Measurements from ENCODE around the gene CNTN4.
"Not testable (repeated sequence)": the region's sequence is repeated elsewhere in the genome, so short reads cannot be mapped to it uniquely, and the experiment has no call there.

CNTN4 gene

DNA sequence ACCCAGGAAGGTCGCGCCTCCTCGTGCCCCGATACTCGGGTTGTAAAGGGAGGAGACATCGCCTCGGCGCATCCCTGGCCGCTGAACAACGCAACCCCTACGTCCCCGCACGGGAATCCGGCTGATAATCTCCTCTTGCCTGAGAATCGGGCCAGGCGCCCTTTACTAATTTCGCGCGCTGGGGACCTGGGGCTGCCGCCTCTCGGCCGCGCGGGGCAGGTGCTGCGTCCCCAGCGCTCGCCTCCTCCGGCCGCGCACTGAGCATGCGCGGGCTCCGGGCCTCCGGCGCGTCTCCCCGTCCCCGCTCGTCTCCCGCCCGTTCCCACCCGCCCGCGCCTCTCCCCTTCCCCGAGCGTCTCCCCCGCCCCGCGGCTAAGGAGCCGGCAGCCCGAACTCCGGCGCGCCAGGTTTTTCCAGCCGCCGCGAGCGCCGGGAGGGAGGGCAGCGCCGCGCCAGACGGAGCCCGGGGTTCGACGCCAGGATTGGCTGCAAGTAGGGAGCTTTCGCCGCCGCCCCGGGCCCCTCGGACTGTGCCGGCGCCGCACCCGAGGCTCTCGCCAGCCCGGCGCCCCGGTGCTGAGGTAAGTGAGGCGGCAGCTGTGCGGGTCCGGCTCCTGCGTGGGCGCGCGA is at the start of gene CNTN4:
Gene CNTN4 (plus strand): TSS at position 469 of the 630 bp plus-strand sequence.
- DNase-seq (ENCODE audit: low read depth, low spot score) = no peak

DNA sequence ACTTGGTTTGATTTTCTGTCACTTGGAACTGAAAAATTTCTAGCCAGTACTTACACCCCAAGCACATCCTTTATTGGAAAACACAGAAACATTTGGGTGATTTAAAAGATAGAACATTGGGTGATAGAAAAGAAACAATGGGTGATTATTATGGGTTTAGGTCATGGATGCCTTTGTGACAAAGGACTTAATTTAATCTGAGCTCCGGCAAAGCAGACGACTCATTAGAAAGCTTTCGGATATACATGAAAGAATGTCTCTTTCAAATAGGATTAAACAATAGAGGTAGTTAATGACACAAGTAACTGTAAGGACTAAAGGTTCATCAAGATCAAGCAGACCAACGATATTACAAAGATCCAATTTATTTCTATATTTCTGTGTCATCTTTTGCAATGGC is 37.3 kb upstream of the CNTN4 start:
- no peak for DNase-seq (ENCODE audit: low read depth, low spot score)

DNA sequence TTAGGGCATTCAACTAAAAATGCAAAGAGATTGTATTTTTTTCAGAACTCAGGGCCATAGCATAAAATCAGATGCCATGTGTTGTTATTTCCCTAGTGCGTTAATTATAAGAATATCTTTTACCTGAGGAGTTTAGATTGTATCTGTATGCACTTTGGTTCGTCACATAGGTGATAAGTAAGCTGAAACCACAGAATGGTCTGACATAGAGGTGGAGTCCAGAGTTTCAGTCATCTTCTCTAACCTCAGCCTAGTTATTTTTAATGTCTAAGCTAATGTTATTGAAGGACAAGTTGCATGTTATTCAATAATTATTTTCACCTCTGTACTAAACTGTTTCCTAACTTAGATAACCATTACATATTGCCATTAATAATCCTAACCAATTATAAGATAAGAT is 27.1 kb upstream of the CNTN4 start:
- no peak for DNase-seq (ENCODE audit: low read depth, low spot score)

DNA sequence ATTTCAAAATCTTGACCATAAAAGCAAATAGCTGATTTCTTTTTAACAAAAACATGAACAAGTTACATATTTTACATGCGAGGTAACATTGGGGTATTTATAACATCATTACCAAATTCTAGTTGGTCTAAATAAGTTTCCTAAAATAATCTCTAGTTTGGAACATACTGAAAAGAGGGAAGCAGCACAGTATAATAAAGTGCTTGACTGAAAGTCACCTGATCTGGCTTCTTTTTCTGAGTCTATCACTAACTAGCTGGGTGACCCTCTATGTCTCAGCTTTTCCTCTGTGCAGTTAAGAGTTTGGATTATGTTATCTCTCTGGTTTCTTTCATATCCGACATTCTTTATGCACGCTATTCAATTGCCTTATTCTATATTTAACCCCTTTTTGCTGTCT is 19.8 kb upstream of the CNTN4 start:
- no peak for DNase-seq (ENCODE audit: low read depth, low spot score)

DNA sequence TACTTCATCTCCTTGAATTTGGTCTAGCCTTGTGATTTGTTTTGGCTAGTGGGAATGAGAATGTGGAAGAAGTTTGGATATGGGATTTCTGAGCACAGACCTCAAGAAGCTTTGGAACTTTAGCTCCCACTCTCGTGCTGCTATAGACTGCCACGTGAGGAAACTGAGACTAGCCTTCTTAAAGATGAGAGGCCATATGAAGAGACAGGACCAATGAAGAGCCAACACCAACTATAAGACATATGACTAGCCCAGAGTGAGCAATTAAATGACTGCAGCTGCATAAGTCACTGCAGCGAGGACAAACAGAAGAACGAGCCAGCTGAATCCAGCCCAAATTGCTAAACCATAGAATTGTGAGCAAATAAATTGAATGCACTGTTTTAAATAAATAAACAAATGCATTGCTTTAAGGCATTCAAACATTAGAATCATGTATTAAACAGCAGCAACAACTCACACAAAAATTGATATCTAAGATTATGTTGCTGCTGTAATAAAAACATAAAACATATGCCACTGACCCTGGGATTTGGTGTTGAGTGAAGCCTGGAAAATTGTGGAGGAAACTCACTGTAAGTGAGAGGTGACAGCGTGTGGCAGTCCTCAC is 15.7 kb upstream of the CNTN4 start:
- DNase-seq (ENCODE audit: low read depth, low spot score) = no peak

DNA sequence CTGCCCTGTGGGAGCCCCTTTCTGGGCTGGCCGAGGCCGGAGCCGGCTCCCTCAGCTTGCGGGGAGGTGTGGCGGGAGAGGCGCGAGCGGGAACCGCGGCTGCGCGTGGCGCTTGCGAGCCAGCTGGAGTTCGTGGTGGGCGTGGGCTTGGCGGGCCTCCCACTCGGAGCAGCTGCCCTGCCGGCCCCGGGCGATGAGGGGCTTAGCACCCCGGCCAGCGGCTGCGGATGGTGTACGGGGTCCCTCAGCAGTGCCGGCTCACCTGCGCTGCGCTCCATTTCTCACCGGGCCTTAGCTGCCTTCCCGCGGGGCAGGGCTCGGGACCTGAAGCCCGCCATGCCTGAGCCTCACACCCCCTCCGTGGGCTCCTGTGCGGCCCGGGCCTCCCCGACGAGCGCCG is 15.1 kb upstream of the CNTN4 start:
- not testable (repeated sequence) for DNase-seq (ENCODE audit: low read depth, low spot score)

DNA sequence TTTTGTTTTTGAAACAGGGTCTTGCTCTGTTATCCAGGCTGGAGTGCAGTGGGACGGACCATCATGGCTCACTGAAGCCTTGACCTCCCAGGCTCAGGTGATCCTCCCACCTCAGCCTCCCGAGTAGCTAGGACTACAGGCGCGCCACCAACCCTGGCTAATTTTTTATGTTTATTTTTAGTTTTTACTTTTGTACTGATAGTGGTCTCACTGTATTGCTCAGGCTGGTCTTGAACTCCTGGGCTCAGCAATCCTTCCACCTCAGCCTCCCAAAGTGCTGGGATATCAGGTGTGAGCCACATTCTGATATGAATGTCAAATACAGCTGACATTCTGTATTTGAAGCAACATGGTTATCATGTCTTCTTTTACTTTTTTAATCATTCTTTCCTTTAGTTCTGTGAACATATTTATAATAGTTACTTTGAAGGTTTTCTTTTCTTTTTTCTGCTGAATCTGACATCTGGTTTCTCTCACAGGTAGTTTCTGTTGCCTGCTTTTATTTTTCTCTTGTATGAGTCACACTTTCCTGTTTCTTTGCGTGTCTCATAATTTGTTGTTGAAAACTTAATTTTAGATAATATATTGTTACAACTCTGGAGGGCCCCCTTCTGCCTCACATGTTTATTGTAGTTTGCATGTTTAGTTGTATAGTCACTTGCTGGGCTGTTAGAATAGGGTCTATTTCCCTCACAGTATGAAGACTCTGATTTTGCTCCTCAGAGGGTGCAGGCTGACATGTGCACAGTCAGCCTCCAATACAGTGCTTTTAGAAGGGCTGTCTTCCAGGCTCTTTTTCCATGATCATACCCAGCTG is 8.4 kb upstream of the CNTN4 start:
- no peak for DNase-seq (ENCODE audit: low read depth, low spot score)

DNA sequence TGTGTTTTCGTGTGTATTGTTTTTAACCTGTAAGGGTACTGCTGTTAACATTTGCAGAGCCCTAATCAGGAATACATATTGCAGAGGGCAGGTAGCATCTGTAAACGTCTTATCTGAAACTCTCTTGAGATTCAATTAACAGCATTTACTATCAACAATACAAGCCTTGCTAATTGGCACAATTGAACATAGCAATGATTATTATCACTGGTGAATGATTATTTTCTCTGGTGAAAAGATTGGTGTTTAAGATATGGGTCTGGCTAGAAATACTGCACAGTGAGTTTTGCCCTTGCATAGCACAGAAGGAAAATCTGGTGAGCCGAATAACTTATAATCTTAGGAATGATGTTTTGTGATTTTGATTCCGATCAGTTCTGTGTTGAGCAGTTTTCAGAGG is 5.9 kb upstream of the CNTN4 start:
- no peak for DNase-seq (ENCODE audit: low read depth, low spot score)

DNA sequence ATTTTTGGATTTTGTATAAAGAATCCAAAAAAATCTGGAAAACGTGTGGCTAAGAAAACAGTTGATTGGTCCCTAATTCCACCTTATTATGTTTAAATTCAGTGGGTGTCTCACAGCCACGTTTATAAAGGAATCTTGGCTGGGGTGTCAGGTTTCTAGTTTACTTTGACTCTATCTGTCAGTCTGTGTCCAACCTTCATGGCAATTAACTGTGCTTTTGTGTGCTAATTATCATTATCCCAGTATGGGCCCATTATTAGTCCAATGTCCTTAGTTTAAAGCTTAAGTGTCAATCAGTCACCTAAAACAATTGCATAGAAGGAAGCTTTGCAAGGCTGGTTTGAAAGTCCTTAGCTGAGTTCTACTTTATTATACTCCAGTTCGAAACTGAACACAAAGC is 3.7 kb upstream of the CNTN4 start:
- DNase-seq (ENCODE audit: low read depth, low spot score) = no peak

DNA sequence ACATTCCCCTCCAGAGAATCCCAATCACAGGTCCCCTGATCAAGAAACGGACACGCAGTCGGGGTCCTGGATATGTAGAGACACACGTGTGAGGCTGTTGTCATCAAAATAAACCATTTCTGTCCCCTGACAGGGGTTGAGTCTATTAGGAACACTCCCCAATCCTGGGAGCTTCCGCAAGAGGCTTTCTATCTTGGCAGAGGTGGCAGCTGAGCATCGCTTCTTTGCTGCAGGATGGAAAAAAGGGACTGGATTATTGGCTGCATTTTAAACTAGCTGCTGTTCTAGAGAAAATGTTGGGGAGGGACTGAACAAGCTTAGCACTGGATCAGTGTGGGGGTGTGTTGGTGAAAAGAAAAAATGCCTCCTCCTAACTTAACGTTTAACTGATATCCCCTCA is 2.5 kb upstream of the CNTN4 start:
- DNase-seq (ENCODE audit: low read depth, low spot score) = no peak

DNA sequence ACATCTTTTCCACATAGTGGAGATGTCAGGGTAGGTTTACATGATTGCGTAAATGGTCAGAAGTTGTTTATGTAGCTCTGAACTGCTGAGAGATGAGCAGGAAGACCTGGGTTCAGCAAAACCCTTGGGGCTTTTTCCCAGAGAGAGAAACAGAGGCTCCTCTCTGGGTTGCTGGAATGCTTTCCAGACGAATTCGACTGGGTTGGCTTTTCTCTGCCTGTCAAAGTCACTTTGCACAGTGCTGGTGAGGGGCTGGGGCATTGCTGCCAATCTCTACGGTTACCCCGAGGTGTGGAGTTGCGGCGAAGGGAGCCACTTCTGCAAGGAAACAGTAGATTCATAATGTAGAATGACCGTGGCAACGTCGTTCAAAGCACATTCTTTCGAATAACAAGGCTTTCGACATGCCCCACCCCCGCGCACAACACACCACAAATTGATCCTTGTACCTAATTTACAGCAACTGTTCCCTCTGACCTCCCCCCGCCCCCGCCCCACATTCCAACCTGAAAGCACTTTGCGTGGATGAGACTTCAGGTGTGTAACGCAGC is 950 bp upstream of the CNTN4 start:
- DNase-seq (ENCODE audit: low read depth, low spot score) = no peak

DNA sequence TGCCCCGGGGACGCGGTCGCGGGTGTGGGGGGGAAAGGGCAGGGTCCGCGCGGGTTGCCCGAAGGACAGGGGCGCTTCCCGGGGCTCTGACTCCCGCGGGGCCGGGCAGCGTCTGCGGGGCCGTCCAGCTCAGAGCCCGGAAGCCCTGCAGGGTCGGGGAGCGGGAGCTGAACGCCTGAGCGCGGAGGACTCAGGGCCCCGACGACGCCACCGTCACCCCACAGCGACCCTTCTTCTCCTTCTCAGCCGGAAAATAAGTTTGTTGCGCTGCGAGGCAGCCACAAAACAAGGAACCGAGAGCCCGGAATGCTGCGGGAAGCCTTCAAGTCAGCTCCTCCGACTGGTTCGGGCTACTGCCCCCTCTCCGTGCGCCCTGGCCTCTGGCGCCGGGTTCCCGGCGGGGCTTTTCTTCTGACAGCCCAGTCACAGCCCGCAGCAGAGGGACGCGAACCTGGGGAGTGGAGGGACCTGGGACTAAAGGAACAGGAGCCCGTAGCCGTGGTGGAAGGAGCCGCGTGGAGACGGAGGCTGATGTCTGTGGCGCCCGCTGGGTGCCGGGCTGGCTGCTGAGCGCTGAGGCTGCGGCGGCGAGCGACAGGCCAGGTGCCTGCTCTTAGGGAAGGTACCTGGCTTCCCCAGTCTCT is 484 bp downstream of the CNTN4 start:
- DNase-seq (ENCODE audit: low read depth, low spot score) = no peak

DNA sequence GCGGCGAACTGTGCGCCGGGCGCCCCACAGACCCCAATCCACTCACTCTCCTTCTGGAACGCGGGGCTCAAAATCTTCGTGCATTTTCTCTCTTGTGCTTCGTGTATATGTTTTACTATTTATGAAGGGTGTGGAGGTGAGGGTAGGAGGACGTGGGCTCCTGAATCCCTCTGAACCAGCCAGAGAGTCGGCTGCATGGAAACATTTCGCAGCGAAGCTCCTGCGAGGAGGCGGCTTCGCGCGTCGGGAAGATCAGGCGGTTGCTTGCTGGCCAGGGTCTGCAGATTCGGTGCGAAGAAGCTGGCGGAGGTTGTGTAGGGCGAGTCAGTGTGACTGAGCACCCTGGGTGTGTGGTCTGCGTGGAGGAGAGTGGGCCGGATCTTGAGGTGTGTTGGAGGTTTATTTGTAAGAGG is 1.1 kb downstream of the CNTN4 start:
- no peak for DNase-seq (ENCODE audit: low read depth, low spot score)

DNA sequence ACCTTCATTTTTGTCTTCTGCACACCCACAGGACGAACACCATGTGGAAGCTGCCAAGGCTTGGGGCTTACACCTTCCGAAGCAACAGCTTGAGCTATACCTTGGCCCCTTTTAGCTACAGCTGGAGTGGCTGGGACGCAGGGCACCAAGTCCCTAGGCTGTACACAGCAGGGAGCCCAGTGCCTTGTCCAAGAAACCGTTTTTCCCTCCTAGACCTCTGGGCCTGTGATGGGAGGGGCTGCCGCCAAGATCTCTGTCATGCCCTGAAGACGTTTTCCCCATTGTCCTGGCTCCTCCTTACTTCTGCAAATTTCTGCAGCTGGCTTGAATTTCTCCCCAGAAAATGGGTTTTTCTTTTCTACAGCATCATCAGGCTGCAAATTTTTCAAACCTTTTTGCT is 7.8 kb downstream of the CNTN4 start:
- DNase-seq (ENCODE audit: low read depth, low spot score) = no peak

DNA sequence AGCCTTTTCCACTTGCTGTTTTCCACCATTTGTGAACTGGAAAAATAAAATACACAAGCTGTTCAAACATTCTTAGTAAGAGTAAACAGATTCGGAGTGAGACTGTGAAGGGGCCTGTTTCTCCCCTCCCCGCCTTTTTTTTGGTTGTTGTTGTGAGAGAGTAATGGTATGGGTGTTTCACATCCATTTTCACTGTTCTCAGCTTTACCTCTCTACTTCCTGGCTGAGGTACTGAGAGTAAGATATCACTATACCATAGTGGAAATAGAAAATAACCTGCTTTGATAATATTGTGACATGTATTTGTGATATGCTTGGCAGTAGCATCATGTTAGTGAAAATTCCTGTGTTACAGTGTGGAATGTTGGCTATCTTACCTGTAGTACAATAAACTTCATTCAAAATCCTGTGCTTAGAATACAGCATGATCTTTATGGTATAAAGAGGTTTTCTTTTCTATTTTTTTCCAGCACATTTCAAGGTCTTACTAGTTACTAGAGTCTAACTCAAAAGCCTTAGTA is 12.0 kb downstream of the CNTN4 start:
- DNase-seq (ENCODE audit: low read depth, low spot score) = no peak

DNA sequence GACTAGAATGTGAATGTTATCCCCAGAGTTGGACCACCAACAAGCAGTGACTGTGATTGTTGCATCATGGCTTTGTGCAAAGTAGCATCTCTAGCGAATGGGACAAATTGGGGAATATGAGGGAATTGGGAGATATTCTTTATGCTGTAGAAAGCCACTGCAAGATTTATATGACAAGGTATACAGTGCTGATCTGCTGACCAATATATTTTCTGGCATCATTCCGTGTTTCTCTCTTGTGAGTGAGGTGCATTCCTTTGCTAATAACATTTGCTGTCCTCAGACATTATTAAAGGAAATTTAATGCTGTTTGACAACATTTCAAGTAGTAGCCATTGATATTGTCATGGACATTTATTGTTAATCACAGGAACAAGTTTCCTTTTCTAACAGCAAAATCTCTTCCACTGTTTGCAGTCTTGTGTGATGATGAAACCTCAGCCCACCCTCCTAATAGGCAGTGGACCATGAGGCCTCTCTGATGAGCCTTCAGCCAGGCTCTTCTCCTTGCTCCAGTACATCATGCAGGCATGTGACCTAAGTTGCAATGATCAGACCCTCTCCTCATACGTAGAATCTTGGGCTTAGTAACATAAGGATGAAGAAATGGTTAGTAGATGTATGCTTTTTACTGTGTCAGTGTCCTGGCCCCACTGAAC is 16.1 kb downstream of the CNTN4 start:
- no peak for DNase-seq (ENCODE audit: low read depth, low spot score)

DNA sequence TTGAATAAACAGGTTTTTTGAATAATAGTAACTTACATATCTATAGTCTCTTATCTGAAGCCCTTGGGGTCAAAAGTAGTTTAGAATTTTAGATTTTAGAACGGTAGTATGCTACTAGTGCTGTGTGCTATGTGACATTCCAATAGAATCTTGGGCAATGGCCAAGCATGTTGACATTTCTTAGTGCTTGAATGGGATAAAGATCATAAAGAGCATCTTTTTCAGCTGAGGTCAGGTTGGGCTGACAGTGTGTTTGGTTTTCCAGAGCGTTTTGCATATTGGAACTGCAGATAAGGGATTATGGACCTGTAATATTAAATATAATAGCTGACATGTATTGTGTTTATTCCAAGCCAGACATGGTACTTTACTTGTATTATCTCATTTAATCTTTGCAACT is 32.1 kb downstream of the CNTN4 start:
- DNase-seq (ENCODE audit: low read depth, low spot score) = no peak

DNA sequence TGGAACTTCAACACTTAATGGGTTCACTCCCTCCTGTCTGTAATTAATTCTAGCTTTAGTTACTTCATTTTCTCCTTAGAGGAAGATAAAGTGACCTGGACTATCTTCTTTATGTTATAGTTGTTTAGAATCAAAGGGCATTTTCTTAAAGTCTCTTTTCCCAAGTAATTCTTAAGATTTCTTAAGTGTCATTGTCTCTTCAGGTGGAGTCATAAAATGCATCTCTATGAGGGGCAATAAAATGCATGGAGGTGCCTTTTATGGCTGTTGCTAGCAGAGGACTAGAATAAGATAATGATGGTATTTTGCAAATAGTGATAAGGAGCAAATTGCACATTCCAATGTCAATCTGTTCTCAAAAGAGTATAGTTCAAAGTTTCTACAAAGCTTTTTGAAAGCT is 34.5 kb downstream of the CNTN4 start:
- DNase-seq (ENCODE audit: low read depth, low spot score) = no peak

DNA sequence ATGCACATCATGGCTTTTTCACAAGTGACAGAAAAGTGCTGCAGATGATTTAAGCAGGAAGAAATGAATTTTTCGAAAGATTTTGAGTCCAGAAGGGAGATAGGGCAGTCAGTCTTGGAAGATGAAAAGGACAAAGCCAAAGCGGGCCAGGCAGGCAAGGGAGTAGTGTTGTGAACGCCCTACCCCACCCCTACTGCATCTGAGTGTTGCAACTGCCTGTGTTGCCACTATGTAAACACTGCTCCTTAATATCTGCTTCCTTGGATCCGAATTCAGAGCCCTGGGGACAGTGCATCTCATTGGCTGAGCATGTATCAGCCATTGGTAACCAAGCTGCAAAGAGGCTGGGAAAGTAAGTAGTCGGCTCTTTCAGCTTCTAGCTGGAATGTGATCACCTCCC is 39.0 kb downstream of the CNTN4 start:
- no peak for DNase-seq (ENCODE audit: low read depth, low spot score)

DNA sequence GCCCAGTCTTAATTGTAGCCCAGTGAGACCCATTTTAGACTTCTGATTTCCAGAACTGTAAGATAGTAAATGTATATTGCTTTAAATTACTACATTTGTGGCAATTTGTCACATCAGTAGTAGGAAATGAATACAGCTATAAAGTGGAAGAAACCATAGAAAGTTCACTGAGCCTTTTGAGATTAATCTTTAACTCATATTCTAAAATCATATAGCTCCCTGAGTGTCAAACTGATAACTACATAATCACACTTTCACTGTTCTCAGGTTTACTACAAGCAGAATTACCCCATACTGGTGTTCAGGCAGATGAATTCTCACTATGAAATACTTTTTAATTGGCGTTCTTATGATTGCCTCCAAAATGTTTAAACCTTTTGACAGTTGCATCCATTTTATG is 42.8 kb downstream of the CNTN4 start:
- no peak for DNase-seq (ENCODE audit: low read depth, low spot score)

DNA sequence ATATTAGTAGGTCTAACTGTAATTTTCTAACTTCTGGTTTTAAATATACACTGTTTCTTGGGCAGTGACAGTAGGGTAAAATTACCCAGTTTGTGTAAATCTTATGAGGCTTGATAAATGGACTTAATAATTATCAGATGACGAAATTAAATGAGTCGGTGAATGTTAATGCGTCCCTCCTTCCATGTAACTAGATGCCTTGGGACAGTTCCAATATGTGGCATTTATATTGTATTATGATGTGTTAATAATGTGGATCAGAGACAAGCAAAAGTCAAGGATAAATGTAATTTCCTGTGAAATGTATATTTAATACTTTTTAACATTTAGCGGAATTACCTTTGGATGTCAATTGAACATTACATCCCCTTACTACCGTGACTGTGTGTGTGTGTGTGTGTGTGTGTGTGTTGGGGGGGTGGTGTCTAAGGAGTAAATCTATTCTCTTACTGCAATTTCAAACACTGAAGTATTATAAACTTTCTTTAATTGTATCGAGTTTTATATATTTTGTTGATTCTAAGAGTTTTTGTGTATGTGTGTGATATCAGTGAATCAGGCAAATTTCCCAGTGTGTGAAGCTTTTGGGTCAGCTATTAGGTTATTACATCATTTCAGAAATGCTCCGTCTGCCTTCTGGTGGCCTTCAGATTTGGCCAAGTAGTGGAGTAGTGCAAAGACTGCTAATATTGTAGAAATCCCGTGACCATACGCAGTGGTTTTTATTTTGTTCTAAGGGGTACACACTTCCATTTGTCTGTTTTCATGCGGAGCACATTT is 50.1 kb downstream of the CNTN4 start:
- no peak for DNase-seq (ENCODE audit: low read depth, low spot score)
